ENCODE measurements around the gene CDCA4.

DNA sequence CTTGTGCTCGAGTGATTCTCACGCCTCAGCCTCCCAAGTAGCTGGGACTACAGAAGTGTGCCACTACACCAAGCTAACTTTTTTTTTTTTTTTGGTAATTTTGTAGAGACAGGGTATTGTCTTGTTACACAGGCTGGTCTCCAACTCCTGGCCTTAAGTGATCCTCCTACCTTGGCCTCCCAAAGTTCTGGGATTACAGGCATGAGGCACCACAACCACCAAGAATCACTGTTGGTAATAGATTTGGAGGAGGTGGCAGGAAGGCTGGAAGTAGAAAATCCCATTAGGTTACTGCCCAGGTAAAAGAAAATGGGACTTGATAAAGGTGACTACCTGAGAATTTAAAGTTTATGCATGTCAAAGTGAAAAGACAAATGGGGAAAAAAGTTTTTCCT lies 1.4 kb upstream of the CDCA4 start:
- TF ChIP-seq, protein P1, sequence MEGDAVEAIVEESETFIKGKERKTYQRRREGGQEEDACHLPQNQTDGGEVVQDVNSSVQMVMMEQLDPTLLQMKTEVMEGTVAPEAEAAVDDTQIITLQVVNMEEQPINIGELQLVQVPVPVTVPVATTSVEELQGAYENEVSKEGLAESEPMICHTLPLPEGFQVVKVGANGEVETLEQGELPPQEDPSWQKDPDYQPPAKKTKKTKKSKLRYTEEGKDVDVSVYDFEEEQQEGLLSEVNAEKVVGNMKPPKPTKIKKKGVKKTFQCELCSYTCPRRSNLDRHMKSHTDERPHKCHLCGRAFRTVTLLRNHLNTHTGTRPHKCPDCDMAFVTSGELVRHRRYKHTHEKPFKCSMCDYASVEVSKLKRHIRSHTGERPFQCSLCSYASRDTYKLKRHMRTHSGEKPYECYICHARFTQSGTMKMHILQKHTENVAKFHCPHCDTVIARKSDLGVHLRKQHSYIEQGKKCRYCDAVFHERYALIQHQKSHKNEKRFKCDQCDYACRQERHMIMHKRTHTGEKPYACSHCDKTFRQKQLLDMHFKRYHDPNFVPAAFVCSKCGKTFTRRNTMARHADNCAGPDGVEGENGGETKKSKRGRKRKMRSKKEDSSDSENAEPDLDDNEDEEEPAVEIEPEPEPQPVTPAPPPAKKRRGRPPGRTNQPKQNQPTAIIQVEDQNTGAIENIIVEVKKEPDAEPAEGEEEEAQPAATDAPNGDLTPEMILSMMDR (conservative IDR thresholded peaks at IDR 0.05 in 1 of 2, IDR thresholded peaks at IDR 0.05 in 1 of 2; ENCODE audit: extremely low read depth in 1 of 2, insufficient read depth in 1 of 2, low read depth in 1 of 2, low read length in 2 of 2), result no peak
- TF ChIP-seq EZH2 (IDR thresholded peaks at IDR 0.05; ENCODE audit: borderline replicate concordance, low read length), result no peak
